DMS 273 (cell line): Measurements from ENCODE around the gene SEMA4C.
A peak's percentile ranks its signal among the peaks of the same experiment; 100 is the strongest.

ENCODE experiments used
- DNase-seq: peaks from one replicate; lab custom pipeline; 2025; ENCODE audit not compliant: unreplicated experiment; lab: John Stamatoyannopoulos, UW

SEMA4C gene

GRCh38 chr2:96824079-96824870 is 45.6 kb downstream of the SEMA4C start:
- no peak for DNase-seq

GRCh38 chr2:96823198-96823597 is 46.7 kb downstream of the SEMA4C start:
- DNase-seq, result no peak

GRCh38 chr2:96822786-96823185 is 47.1 kb downstream of the SEMA4C start:
- no peak for DNase-seq

GRCh38 chr2:96821113-96821675 is 48.7 kb downstream of the SEMA4C start:
- DNase-seq, result no peak

GRCh38 chr2:96819876-96820511 is 49.9 kb downstream of the SEMA4C start:
- no peak for DNase-seq

- DNase-seq, result peak; percentile 26
These were observed 50.6 kb downstream of the SEMA4C start for GRCh38 chr2:96819128-96819875.

- DNase-seq, result no peak
These were observed 52.0 kb downstream of the SEMA4C start for GRCh38 chr2:96817882-96818281.

GRCh38 chr2:96816836-96817702 is 52.8 kb downstream of the SEMA4C start:
- peak; percentile 62 for DNase-seq

- peak; percentile 98 for DNase-seq
These were observed 53.6 kb downstream of the SEMA4C start, which contains the start of gene CNNM3 for GRCh38 chr2:96816127-96816835. Gene CNNM3, plus strand, starts transcription at chr2:96816268. Its CDS starts 10 bp downstream, at chr2:96816278.

GRCh38 chr2:96815326-96816126 is 54.4 kb downstream of the SEMA4C start:
- peak; percentile 67 for DNase-seq

- DNase-seq, result no peak
These were observed 56.2 kb downstream of the SEMA4C start for GRCh38 chr2:96813656-96814055.

- DNase-seq, result no peak
These were observed 58.0 kb downstream of the SEMA4C start for GRCh38 chr2:96811917-96812316.

GRCh38 chr2:96810783-96811192 is 59.1 kb downstream of the SEMA4C start:
- no peak for DNase-seq

- no peak for DNase-seq
These were observed 59.7 kb downstream of the SEMA4C start for GRCh38 chr2:96809951-96810782.
